Measurements from ENCODE around the gene MYO6. TPM values are rescaled to one million over a fixed set of nuclear protein-coding genes. Genes with fewer than 3 reads are reported as not detected.
A peak's percentile ranks its signal among the peaks of the same experiment; 100 is the strongest.

MYO6 gene
- total and polyA plus RNA-seq, 2 of the 4 experiments (the other 2 are of a cell fraction): 6.1 to 6.8 TPM

- intact Hi-C loops (cut with micrococcal nuclease) (no loop called here), in situ Hi-C loops (cut with MboI; ENCODE audit: low sequenced_read_pairs) (no loop called here), dilution Hi-C loops (cut with HindIII; ENCODE audit: low sequenced_read_pairs, unreplicated experiment) (no loop called here)
- Histone ChIP-seq H3K56ac (ENCODE audit: extremely low read depth, insufficient read depth, low read length) (no peak overlapping the region), H2BK20ac (ENCODE audit: low read depth, low read length) (no peak overlapping the region), H2BK120ac (ENCODE audit: low read depth, low read length) (no peak overlapping the region), H3K9me3 (ENCODE audit: control insufficient read depth, insufficient read depth, low read length) (no peaks in the 10 kb centered on the region), H2AK9ac (replicated peaks; ENCODE audit: low read depth, low read length, poor library complexity) (no peak overlapping the region), H4K20me1 (ENCODE audit: insufficient read depth, low read length) (no peaks in the 10 kb centered on the region), H3K18ac (ENCODE audit: low read depth, low read length) (no peak overlapping the region), H3K36me3 (ENCODE audit: control insufficient read depth, insufficient read depth, low read length) (peaks cover 5% of the 10 kb centered on the region), H2AFZ (replicated peaks; ENCODE audit: low read length, poor library complexity) (no peak overlapping the region), H3K4ac (ENCODE audit: low read depth, low read length) (no peak overlapping the region), H2BK15ac (ENCODE audit: low read depth, low read length) (no peak overlapping the region), H3K4me1 (ENCODE audit: control insufficient read depth, insufficient read depth, low read length) (peaks cover 2% of the 10 kb centered on the region; the same call in 1 of the 2 replicates), H3K9ac (ENCODE audit: low read depth, low read length) (no peak overlapping the region), H3K9me1 (ENCODE audit: insufficient read depth, low read length) (no peaks in the 10 kb centered on the region; the same call in 1 of the 2 replicates), H2AK5ac (ENCODE audit: low read depth, low read length) (no peak overlapping the region), H3K27me3 (ENCODE audit: control insufficient read depth, insufficient read depth, low read length) (no peaks in the 10 kb centered on the region), H3K23ac (ENCODE audit: low read depth, low read length) (no peak overlapping the region), H4K8ac (ENCODE audit: low read depth in 2 of 2, low read length in 2 of 2) (no peak overlapping the region), H3K14ac (replicated peaks; ENCODE audit: low read depth, low read length) (no peak overlapping the region), H3K27ac (ENCODE audit: insufficient read depth, low read length) (no peak overlapping the region), H2BK5ac (ENCODE audit: low read depth, low read length, poor library complexity, severe bottlenecking) (no peak overlapping the region), H4K91ac (ENCODE audit: insufficient read depth, low read depth, low read length) (no peak overlapping the region), H4K5ac (ENCODE audit: low read depth, low read length) (no peak overlapping the region), H3K4me3 (ENCODE audit: insufficient read depth, low read depth, low read length) (no peak overlapping the region), H3K4me2 (ENCODE audit: low read depth, low read length) (no peak overlapping the region), H3K79me1 (ENCODE audit: low read depth in 1 of 2, low read length in 2 of 2) (no peaks in the 10 kb centered on the region)
- ATAC-seq (ENCODE audit: low read depth) (peak; percentile 64), DNase-seq (no peak)
- no TSS peak for BruUV-seq (replicated peaks)
- TF ChIP-seq MAZ (IDR thresholded peaks at IDR 0.05; ENCODE audit: borderline replicate concordance, low read depth, low read length) (no peak), RAD21 (IDR thresholded peaks at IDR 0.05; ENCODE audit: low read length) (no peak), NFE2L2 (IDR thresholded peaks at IDR 0.05; ENCODE audit: low read depth, low read length) (no peak), RCOR1 (IDR thresholded peaks at IDR 0.05; ENCODE audit: insufficient replicate concordance, low read length) (no peak), MAFK (IDR thresholded peaks at IDR 0.05; ENCODE audit: low read depth, low read length) (no peak), CEBPB (IDR thresholded peaks at IDR 0.05; ENCODE audit: low read depth, low read length) (no peak), ELK1 (IDR thresholded peaks at IDR 0.05; ENCODE audit: borderline replicate concordance, low read depth, low read length) (no peak), BHLHE40 (IDR thresholded peaks at IDR 0.05; ENCODE audit: low read depth, low read length) (no peak), CTCF (conservative IDR thresholded peaks at IDR 0.05; ENCODE audit: low read depth, low read length) (no peak)
- POLR2A ChIA-PET (ENCODE audit: unreplicated experiment): no interaction called here
- CTCF ChIA-PET: interaction anchor here (0.7 to 2.0 kb wide), 2 partner anchors 18 to 1591 kb away, joined by 3 to 7 read pairs; no protein-coding TSS in a partner anchor
These were observed 127.1 kb downstream of the MYO6 start for GRCh38 chr6:75876152-75876551.

Data from IMR-90 (cell line).